ENCODE results near the gene RAB31. TPM values are rescaled to one million over a fixed set of nuclear protein-coding genes. Genes with fewer than 3 reads are reported as not detected.

Gene RAB31
- polyA plus RNA-seq, 1 of the 3 experiments (the other 2 are of a cell fraction) = 23.0 TPM

- TF ChIP-seq REST (IDR thresholded peaks at IDR 0.05; ENCODE audit: low read depth, low read length) (no peak), GABPA (IDR thresholded peaks at IDR 0.05; ENCODE audit: low read depth) (no peak), ELF1 (IDR thresholded peaks at IDR 0.05) (no peak), MXI1 (IDR thresholded peaks at IDR 0.05; ENCODE audit: low read depth, low read length) (no peak), NFIC (IDR thresholded peaks at IDR 0.05; ENCODE audit: borderline replicate concordance) (no peak), FOXJ3 (CRISPR knock-in tag; IDR thresholded peaks at IDR 0.05) (no peak)
These were observed 106.3 kb downstream of the RAB31 start (continued) for GRCh38 chr18:9814431-9814830.

- Histone ChIP-seq H3K9ac (no peak overlapping the region), H2AFZ (ENCODE audit: low read depth) (no peak overlapping the region), H3K79me2 (ENCODE audit: insufficient read depth) (no peaks in the 10 kb centered on the region), H3K9me2 (no peaks in the 10 kb centered on the region), H3K27ac (ENCODE audit: low read depth in 2 of 2, low read length in 1 of 2) (no peak overlapping the region), H4K20me1 (ENCODE audit: insufficient read depth) (no peaks in the 10 kb centered on the region), H3K4me2 (no peak overlapping the region), H3K4me1 (ENCODE audit: control insufficient read depth in 1 of 2, insufficient read depth in 2 of 2, low read depth in 1 of 2, low read length in 1 of 2) (peaks cover 0 to 13% of the 10 kb centered on the region in 2 experiments; a peak in 2 of 4 replicates), H3K36me3 (replicated peaks in 1 of 2; ENCODE audit: control insufficient read depth in 1 of 2, insufficient read depth in 2 of 2, low read length in 1 of 2) (peaks cover 2 to 35% of the 10 kb centered on the region in 2 experiments), H3K27me3 (ENCODE audit: insufficient read depth) (no peaks in the 10 kb centered on the region), H3K9me3 (no peaks in the 10 kb centered on the region), H3F3A (replicated peaks; ENCODE audit: insufficient read depth) (peaks cover 12% of the 10 kb centered on the region), H3K4me3 (ENCODE audit: low read depth in 2 of 2, low read length in 1 of 2) (no peak overlapping the region)
- POLR2A ChIA-PET = no interaction called here
- DNase-seq = no peak
- WGBS (ENCODE audit: low lambda C conversion rate) = 85% methylated on average over 4 of the region's 4 CpGs
- CTCF ChIA-PET = no interaction called here
- TF ChIP-seq NFIC (IDR thresholded peaks at IDR 0.05; ENCODE audit: borderline replicate concordance) (no peak), GATA2 (CRISPR knock-in tag; IDR thresholded peaks at IDR 0.05) (no peak), RAD21 (IDR thresholded peaks at IDR 0.05; ENCODE audit: low read length) (no peak), CTCF (IDR thresholded peaks at IDR 0.05) (no peak), YY1 (IDR thresholded peaks at IDR 0.05; ENCODE audit: low read depth) (no peak), GABPA (IDR thresholded peaks at IDR 0.05; ENCODE audit: low read depth) (no peak), USF2 (IDR thresholded peaks at IDR 0.05; ENCODE audit: borderline replicate concordance, low read depth, low read length) (no peak), PBX3 (IDR thresholded peaks at IDR 0.05) (no peak), RFX5 (IDR thresholded peaks at IDR 0.05; ENCODE audit: low read length) (no peak), EP300 (IDR thresholded peaks at IDR 0.05; ENCODE audit: borderline replicate concordance in 1 of 2, low read depth in 1 of 2, low read length in 1 of 2) (no peak), MAX (IDR thresholded peaks at IDR 0.05; ENCODE audit: low read depth) (no peak), POLR2AphosphoS5 (IDR thresholded peaks at IDR 0.05; ENCODE audit: low read depth, low read length) (no peak), JUND (IDR thresholded peaks at IDR 0.05) (no peak)
These were observed 109.2 kb downstream of the RAB31 start for GRCh38 chr18:9817286-9817685.

Measured in SK-N-SH (cell line).